HG03103 (cell line): ENCODE results near the gene NINJ2.

Source experiments
- ATAC-seq: cut with Tn5 transposase; IDR thresholded peaks from one replicate; pipeline ENCODE4 v1.9.1; 2021; ENCODE audit warnings: low read depth; ENCODE audit not compliant: unreplicated experiment

Gene NINJ2

DNA sequence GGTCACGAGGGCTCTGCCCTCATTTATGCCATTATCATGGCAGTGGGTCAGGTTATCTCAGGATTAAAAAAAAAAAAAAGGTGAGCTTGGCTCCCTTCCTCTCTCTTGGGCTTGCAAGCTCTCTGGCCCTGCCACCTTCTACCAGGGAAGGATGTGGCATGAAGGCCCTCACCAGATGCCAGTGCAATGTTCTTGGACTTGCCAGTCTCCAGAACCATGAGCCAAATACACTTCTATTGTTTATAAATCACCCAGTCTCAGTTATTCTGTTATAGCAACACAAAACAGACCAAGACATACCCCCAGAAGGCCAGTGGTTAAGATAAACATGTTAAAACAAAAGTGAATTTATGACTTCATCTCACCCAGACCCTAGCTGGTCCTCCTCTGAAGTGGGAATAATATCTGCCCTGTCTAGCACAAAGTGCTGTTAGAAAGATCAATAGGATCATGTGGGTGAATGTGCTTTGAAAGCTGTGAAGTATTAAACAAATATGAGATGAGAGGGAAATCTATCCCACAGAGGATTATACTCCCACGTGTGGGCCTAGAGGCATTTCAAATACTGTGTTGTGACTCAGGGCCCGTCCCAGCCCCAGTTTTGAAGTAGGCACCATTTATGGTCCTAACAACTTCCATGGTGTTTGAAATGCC lies 88.6 kb downstream of the NINJ2 start:
- no peak for ATAC-seq

DNA sequence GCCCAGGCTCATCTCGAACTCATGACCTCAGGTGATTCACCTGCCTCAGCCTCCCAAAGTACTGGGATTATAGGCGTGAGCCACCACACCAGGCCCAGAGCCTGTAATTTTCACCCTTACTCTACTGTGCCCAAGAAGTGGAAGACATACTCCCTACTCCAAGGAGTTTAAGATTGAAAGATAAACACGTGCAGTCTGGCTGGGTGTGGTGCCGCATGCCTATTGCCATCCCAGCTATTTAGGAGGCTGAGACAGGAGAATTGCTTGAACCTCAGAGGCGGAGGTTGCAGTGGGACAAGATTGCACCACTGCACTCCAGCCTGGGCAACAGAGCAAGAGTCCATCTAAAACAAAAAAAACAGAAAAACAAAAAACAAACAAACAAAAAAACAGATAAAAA lies 90.0 kb downstream of the NINJ2 start:
- ATAC-seq = no peak

DNA sequence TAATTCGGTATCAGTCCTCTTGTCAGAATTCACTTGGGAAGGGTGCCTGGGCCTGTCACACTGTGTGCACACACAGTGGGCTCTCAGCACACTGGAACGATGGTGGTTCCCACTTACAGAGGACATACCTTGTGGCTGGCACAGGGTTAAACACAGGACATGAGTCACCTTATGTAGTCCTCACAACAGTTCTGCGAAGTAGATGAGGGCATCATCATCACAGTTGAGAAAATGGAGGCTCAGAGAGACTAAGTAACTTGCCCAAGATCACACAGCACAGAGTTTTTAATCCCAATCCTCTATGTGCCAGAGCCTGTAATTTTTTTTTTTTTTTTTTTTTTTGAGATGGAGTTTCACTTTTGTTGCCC lies 90.7 kb downstream of the NINJ2 start:
- ATAC-seq = no peak

DNA sequence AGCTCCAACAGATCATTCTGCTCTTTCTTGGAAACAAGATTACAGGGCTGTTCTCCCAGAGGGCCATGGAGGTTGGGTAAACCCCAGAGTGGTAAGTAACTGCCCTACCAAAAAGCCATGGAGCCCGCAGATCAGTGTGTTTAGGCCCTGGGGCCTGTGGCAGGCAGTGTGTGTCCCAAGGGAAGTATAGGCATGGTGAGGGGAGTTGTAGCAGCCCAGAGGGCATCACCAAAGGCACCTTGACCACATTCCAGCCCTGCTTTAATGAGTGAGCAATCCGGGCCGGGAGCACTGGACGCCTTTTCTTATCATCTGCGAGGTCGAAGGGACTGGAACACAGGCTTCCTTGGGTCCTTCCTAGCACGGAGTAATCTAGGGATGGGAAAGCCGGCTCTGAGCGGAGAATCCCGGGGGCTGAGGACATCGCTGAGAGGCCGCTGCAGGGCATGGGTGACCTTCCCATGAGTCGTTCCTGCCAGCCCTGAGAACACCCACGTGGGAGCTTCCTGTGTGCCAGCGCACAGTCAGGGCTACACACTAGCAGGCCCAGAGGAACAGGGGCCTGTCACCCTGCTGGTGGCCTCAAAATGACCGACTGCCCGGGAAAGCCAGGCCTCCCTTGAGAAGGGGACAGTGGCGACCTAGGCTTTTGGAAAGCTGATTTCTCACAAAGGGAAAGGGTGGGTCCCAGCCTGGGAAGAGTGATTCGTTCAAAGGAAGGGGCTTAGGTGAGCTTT lies 91.3 kb downstream of the NINJ2 start:
- no peak for ATAC-seq

DNA sequence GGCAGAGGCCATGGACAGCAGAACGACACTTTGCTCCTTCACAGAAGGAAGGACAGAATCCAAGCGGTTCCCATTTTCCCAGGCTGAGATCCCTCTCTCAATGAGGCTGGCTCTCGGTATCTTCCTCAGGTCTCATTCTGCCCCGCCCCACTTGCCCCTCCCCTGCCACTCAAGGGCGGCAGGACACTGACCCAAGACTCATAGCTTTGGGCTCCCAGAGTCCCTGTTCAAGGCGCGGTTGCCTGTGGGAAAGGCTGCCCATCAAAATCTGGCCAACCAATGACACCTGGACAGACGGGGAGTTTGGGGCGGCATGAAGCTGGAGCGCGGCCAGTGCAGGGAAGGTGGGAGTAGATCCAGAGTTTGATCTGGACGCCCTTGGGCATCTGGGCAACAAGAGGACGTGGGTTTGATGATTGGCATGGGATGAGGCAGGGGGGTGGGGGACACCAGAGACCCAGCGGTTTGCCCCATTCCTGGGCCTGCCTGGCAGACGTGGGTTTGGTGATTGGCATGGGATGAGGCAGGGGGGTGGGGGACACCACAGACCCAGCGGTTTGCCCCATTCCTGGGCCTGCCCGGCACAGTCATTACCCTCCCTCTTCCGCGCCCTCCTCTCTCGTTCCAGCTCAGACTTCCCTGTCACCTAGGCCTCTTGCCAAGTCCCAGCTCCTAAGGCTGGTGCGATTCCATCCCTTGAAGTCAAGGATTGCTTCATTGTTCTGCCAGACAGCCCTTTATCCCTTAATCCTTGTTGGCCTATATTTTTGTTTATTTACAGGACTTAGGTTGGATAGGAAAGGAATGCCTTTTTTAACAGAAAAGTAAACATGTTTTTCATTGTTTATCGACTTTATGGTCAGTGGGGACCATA lies 92.1 kb downstream of the NINJ2 start:
- ATAC-seq = no peak

DNA sequence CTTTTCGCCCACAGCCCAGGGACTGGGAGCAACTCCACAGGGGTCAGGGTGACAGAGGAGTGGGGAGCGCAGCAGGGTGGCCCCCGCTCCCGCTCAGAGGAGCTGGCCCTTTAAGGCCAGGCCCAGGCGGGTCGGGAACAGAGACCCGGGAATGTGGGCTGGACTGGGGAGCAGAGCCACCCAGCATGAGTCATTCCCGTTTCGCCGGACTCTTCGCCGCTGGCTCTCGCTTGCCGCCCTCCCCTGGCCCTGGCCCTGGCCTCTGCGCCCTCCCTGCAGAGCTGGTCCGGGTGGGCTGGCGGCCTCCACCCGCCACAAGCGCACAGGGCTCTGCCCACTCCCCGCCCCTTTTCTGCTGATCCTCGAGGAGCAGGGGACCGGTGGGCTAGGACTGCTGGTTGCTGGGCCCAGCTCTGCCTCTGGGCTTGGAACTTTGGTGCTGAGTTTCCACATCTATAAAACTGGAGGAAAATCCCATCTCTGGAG lies 92.8 kb downstream of the NINJ2 start:
- ATAC-seq = no peak

DNA sequence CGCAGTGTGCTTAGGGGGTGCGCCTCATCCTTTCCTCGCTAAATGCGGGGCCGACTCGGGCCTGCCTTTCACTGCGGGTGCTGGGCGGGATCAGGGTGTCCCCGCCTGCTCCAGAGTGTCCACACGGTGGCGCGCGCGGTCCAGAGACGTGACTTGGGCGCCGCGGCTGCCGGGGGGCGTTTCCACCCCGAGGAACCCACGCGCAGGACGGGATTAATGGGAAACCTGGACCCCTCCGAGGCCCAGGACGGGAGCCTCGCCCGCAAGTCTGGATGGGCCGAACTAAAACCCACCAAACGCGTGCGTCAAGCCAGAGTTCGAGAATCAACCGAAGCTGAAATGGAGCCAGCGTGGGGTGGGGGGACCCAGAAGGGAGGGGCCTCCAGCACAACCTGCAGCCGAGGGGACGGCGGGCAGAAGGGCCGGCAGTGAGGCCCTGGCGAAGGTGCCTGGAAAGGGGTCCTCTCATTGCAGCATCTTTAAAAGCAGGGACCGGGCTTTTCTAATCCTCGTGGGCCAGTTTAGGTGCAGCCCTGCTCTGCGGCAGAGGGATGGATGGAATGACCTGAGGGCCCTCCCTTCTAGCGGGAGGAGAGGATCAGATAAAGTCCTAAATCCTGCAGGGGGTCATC lies 93.3 kb downstream of the NINJ2 start:
- peak; percentile 65 for ATAC-seq

DNA sequence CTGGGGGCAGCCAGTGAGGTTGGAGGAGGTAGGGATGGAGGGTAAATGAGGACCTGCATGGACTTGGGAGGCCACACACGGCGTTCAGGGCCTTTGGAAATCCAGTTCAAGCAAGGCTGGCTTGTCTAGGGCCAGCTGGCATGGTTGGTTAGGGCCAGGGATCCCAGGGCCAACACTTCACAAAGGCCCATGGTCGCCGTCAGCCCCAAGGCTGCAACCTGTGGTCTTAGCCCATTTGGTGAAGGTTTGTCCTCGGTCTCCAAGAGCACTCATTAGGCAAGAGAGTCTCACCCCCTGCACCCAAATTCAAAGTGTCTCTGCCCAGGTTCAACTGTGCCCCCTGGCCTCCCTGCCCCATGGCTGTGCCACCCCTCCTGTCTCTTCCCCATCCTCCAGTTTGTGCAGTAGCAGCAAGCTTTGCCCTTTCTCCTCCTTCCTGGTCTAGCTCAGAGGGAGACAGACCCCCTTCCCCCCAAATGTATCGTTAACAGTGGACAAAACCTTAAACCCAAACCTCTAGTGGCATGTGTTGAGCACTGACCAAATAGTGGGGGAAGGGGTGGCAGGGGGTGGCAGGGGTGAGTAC lies 94.1 kb downstream of the NINJ2 start:
- no peak for ATAC-seq

DNA sequence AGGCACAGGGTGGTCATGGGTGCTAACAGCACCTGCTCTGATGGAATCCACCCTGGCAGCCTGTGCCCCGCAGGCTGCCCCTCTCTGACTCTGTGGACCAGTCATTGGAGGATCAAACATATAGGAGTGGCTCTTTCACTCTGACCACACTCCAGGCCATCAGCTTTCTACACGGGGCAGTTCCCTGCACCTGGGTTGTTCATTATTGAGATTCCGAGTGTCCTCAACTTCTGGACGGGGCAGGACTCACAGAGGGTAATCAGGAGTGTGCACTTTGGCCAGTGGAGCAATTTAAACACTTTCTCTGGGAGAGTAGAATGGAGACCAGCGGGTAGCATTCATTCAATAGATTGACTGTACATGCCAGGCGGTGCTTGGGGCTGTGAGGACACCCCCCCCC lies 94.8 kb downstream of the NINJ2 start:
- no peak for ATAC-seq

DNA sequence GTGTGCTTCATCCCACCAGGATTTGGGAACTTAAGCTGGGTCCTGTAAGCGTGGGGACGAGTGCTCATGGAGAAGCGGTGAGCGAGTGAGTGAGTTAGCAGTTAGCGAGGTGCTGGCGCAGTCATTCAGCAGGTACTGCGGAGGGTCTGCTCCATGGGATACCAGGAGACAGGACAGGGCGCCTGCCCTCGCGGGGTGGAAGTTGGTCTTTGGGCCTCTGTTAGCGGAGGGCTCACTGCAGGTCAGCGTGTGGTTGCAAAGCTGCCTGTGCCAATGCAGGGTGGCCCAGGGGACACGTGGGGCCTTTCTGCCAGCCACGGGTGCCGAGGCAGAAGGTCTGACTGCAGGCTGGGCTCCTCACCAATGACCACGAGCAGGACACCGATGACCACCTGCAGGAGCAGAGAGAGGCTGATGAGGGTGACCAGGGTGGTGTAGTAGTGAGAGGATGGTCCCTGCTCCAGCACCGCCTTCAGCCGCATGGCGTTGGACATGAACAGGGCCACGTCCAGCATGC lies 97.6 kb downstream of the NINJ2 start:
- no peak for ATAC-seq

DNA sequence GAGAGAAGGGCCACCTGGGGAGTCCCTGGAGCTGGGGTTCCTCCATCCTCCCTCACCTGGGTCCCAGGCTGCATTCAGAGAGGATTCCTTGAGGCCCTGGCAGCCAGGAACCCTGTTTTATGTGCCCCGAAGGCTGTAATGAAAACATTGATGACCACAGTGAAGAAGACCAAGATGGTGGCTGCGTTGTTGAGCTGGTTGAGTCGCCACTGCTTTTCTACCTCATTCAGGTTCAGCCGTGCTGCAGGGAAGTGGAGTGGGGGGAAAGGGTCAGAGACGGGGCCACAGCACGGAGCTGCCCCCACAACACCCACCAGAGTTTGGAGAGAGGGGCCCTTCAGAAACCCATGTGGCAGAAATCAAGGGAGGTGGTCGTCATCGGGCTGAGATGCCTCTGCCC lies 98.1 kb downstream of the NINJ2 start:
- ATAC-seq = no peak

DNA sequence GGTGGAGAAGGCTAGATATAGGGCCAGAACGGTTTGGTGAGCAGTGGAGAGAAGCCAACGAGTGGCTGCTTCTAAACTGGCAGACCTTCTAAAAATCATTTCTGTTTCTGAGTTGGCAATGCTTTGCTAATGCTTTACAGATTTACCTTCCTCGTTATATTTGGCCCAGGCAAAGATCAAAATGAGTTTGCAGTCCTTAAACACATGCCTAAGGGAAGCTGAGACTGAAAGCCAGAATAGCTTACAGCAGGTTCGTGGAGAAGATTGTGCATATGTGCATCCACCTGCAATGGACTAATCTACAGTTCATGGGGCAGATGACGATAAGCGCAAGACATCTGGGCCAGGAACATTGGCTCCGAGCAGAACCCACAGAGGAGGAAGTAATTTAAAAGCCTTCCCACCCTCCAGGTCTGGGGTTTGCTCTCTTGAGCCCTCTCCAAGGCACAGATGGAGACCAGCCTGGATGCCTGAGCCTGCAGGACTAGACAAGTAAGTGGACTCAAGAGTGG lies 99.4 kb downstream of the NINJ2 start:
- ATAC-seq = no peak

DNA sequence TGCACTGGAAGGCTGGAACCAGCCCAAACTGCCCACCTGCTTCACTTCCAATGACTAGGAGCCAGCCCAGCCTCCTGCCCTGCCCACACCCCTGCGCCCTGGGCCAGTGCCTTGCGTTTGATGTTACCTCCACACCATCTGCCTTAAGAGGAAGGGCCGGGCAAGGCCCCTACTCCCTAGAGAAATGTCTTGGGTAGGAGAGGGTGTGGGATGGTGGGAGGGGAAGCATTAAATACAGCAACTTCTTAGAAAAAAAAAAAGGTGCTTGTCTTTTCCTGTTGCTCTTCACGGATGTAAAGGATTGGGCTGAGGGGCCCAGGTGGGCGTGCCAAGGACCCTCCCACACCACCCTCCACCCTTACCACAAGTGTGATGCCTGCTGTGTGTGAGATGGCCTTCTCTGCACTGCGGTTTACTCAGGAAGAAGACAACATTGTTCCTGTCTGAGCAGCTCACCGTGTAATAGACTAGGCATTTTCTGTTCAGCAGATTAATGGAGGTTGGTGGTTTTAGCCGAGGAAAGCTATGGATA lies 99.9 kb downstream of the NINJ2 start:
- no peak for ATAC-seq

DNA sequence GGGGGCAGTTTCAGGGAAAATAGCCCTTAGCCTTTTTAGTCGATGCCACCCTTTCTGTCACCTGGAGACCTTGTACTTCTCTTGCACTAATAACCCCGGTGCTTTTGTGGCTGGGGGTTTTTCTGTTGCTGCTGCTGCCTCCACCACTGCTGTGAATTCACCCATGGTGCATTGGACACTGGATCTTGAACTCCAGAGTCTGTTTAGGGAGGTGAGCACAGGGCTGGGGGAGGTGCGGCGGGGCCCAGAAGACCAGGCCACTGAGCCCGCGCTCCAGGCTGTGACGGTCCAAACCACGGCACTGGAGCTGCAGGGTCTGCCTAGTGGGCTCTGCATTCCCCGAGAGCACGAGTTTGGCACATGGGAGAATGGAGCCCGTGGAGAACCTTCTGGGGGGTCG lies 100.6 kb downstream of the NINJ2 start:
- ATAC-seq = no peak

DNA sequence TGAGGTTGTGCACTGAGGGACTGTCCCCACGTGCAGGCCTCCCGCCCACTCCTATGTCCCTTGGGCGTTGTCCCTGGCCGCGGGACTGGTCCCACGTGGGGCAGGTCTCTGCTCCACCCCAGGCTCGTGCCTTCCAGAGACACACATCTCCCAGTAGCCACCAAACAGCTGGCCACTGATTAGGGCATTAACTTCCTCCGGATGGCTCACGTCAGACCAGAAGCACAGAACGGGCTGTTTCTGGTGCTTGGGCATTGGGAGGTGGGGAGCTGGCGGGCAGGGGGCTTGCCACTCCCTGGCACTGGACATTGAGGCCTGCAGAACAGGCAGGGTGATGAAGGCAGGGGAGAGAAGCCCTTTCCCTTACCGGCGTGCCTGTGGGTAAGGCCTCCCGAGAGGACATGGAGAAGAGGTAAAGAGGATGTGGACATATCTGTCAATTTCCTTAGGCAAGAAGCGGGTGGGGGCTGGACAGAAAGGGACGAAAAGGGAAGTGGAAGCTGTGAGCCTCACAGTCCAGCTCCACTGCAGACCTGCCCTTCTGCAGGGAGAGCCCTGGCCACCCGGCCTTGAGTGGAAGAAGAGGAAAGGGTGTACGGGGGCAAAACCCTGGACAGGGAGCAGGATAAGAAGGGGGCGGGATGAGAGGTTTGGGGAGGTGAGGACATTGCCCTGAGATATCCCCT lies 101.2 kb downstream of the NINJ2 start:
- ATAC-seq = no peak

DNA sequence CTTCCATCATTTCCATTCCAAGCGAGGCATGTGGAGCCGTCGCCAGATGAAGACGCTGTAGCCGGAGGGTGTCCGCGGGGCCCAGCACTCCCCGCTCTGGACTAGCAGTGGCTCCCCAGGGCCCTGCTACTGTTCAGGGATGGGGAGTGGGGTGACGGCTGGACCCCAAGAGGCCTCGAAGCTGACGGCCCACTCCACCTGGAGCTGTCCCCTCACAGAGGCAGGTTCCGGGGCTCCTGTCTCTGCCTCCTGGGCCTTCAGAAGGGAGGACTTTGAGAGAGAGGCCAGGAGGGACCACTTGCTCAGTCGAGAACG lies 101.9 kb downstream of the NINJ2 start:
- ATAC-seq = no peak

DNA sequence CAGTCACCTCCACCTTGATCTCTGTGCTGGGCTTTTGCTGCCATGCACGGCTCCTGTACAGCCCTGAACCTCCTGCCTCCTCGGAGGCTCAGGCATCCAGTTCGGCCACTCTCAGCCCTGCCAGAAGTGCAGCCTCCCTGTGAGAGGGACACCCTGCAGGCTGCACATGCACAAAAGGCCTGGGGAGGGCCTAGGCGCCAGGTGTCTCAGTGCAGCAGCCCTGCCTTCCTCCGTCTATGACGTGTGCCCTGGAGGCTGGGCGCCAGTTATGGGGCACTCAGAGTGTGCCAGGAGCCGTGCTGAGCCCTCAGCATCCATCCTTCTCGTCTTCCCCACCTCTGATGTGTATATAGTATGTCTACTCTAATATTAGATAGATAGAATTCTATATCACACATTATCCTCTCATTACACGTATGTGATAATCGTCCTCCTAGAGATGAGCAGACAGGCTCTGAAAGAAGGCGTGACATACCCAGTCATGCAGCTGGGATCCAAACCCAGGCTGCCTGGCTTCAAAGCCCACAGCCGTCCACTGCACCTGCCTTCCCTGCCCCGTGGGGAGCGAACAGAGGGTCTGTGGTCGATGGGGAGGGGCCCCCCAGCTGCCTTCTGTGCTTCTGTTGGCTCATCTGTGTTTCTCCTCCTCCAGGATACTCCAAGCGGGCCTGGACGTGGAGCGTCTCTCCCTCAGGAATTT lies 102.4 kb downstream of the NINJ2 start:
- ATAC-seq = no peak

DNA sequence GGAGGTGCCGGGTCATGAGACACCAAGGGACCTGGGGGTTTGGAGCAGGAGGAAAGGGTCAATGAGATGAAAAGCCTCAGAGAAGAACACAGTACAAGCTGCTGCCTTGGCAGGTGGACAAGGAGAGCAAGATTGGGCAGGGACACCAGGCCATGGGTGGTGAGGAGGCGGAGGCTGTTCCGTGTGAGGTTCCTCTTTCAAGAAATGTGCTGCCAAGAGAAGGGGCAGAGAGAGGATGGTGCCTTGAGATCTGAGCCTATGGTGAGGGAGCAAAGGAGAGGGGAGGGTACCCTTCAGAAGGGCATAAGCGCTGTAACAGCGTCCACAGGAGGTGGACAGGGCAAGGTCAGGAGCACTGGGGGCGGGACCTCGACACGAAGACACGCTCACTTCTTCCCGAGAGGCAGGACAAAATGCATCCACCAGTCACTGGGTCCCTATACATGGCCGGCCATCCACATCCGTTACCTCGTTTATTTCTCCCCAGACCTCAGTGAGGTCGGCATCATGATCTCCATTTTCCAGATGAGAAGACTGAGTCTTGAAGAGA lies 103.3 kb downstream of the NINJ2 start:
- ATAC-seq = no peak
